ENCODE measurements around the gene ZFAND3.
"Not testable (repeated sequence)": the region's sequence is repeated elsewhere in the genome, so short reads cannot be mapped to it uniquely, and the experiment has no call there.

ZFAND3 gene

GRCh38 chr6:37872373-37872745 is 52.8 kb downstream of the ZFAND3 start:
- Histone ChIP-seq H3K36me3 (ENCODE audit: control insufficient read depth, insufficient read depth, low read length) (no peaks in the 10 kb centered on the region), H3K27me3 (replicated peaks; ENCODE audit: control insufficient read depth, insufficient read depth, low read length, poor library complexity, severe bottlenecking) (no peaks in the 10 kb centered on the region), H3K4me3 (ENCODE audit: insufficient read depth, low read depth, low read length, poor library complexity, severe bottlenecking) (no peak overlapping the region), H3K9me3 (ENCODE audit: control insufficient read depth, low read length) (no peaks in the 10 kb centered on the region), H3K27ac (ENCODE audit: insufficient read depth, low read length, poor library complexity, severe bottlenecking) (no peak overlapping the region), H3K4me1 (ENCODE audit: control insufficient read depth, insufficient read depth, low read length, poor library complexity, severe bottlenecking) (peaks cover 2% of the 10 kb centered on the region)
- no peak for DNase-seq

- DNase-seq = no peak
- Histone ChIP-seq H3K4me3 (ENCODE audit: insufficient read depth, low read depth, low read length, poor library complexity, severe bottlenecking) (no peak overlapping the region), H3K9me3 (ENCODE audit: control insufficient read depth, low read length) (no peaks in the 10 kb centered on the region)
Measured at GRCh38 chr6:37874726-37875125, 55.2 kb downstream of the ZFAND3 start.

GRCh38 chr6:37875561-37876309 is 56.2 kb downstream of the ZFAND3 start:
- Histone ChIP-seq H3K9me3 (ENCODE audit: control insufficient read depth, low read length) (no peaks in the 10 kb centered on the region), H3K4me3 (ENCODE audit: insufficient read depth, low read depth, low read length, poor library complexity, severe bottlenecking) (no peak overlapping the region), H3K36me3 (ENCODE audit: control insufficient read depth, insufficient read depth, low read length) (no peaks in the 10 kb centered on the region), H3K27ac (ENCODE audit: insufficient read depth, low read length, poor library complexity, severe bottlenecking) (no peak overlapping the region), H3K27me3 (replicated peaks; ENCODE audit: control insufficient read depth, insufficient read depth, low read length, poor library complexity, severe bottlenecking) (no peaks in the 10 kb centered on the region), H3K4me1 (ENCODE audit: control insufficient read depth, insufficient read depth, low read length, poor library complexity, severe bottlenecking) (no peaks in the 10 kb centered on the region)
- DNase-seq = no peak

More at GRCh38 chr6:37874726-37875125, 55.2 kb downstream of the ZFAND3 start:
- H3K4me1 ChIP-seq (ENCODE audit: control insufficient read depth, insufficient read depth, low read length, poor library complexity, severe bottlenecking) = no peaks in the 10 kb centered on the region
- H3K27me3 ChIP-seq (replicated peaks; ENCODE audit: control insufficient read depth, insufficient read depth, low read length, poor library complexity, severe bottlenecking) = no peaks in the 10 kb centered on the region
- no peaks in the 10 kb centered on the region for H3K36me3 ChIP-seq (ENCODE audit: control insufficient read depth, insufficient read depth, low read length)
- H3K27ac ChIP-seq (ENCODE audit: insufficient read depth, low read length, poor library complexity, severe bottlenecking) = no peak overlapping the region

DNA sequence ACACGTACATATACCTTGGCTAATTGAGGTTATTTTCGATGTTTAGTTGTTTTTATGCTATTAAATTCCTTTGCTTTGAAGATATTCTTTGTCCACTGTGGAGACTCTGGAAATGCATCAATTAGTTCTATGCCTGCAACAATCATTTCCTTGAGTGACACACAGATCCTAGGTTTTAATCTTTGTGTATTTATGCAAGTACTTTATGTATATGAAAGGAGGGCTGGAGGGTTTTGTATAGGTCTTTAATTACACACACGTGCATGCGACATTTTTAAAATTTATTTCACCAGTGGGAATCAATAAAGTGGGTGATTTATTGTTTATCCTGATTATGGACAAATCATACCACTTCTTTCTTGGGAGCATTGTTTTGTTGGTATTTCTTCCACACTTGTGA is 57.3 kb downstream of the ZFAND3 start:
- H3K27me3 ChIP-seq (replicated peaks; ENCODE audit: control insufficient read depth, insufficient read depth, low read length, poor library complexity, severe bottlenecking) = no peaks in the 10 kb centered on the region
- H3K9me3 ChIP-seq (ENCODE audit: control insufficient read depth, low read length) = no peaks in the 10 kb centered on the region
- H3K4me1 ChIP-seq (ENCODE audit: control insufficient read depth, insufficient read depth, low read length, poor library complexity, severe bottlenecking) = no peaks in the 10 kb centered on the region
- H3K36me3 ChIP-seq (ENCODE audit: control insufficient read depth, insufficient read depth, low read length) = no peaks in the 10 kb centered on the region
- no peak for DNase-seq
- no peak overlapping the region for H3K4me3 ChIP-seq (ENCODE audit: insufficient read depth, low read depth, low read length, poor library complexity, severe bottlenecking)
- no peak overlapping the region for H3K27ac ChIP-seq (ENCODE audit: insufficient read depth, low read length, poor library complexity, severe bottlenecking)

DNA sequence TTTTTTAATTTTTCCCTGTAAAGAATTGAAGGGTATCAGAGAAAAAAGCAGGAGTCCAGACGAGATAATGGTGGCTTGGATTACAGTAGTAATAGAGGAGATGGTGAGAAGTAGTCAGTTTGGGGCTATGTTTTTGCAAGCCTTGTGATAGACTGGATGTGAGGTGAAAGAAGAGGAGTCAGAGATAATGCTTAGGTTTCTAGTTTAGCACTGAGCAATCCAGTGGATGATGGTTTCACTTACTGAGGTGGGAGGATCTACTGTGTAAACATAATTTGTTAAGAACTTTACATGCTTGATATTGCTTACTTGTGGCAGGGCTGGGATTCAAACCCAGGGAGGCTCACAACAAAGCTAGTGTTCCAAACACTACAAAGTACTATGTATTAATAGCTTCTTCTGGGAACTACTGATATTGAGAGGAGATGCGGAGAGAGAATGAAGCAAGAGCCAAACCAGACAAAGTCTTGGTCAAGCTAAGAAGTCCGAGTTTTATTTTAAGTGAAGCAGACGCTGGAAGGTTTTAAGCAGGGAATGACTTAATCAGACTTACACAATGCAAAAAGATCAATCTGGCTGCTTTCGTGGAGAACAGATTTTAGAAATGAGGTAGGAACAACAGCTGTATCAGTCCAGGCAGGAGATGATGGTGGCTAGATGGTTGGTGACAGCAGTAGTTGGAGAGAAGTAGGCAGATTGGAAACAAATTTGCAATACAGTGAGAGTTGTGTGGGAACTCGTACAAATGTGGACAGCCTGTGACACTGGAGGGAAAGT is 58.0 kb downstream of the ZFAND3 start:
- DNase-seq = no peak
- no peak overlapping the region for H3K4me3 ChIP-seq (ENCODE audit: insufficient read depth, low read depth, low read length, poor library complexity, severe bottlenecking)
- H3K4me1 ChIP-seq (ENCODE audit: control insufficient read depth, insufficient read depth, low read length, poor library complexity, severe bottlenecking) = no peaks in the 10 kb centered on the region
- H3K27ac ChIP-seq (ENCODE audit: insufficient read depth, low read length, poor library complexity, severe bottlenecking) = no peak overlapping the region
- H3K9me3 ChIP-seq (ENCODE audit: control insufficient read depth, low read length) = no peaks in the 10 kb centered on the region
- H3K36me3 ChIP-seq (ENCODE audit: control insufficient read depth, insufficient read depth, low read length) = no peaks in the 10 kb centered on the region
- H3K27me3 ChIP-seq (replicated peaks; ENCODE audit: control insufficient read depth, insufficient read depth, low read length, poor library complexity, severe bottlenecking) = no peaks in the 10 kb centered on the region

DNA sequence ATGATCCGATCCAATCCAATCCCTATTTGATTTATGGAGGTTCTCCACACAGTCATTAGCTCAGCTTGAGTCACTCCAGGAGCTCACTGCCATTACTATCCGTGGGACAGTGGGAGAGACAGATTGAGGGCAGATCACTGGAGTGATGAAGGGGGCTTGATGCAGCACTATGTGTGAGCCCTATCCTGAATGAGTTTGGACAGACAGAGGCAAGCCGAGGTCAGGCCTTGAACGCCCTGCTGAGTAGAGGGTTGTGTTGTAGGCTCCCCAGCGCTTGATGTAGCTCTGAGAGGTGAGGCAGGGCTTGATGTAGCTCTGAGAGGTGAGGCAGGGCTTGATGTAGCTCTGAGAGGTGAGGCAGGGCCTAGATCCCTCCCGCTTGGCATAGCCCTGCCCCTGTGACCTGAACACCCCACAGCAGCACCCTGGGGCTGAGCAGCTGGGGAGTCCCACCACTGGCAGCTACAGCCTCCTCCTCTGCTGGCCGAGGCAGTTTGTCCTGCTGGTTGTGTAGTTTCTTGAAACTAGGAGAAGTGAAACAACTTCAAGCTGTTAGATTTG is 58.7 kb downstream of the ZFAND3 start:
- H3K9me3 ChIP-seq (ENCODE audit: control insufficient read depth, low read length) = no peaks in the 10 kb centered on the region
- H3K27ac ChIP-seq (ENCODE audit: insufficient read depth, low read length, poor library complexity, severe bottlenecking) = no peak overlapping the region
- H3K27me3 ChIP-seq (replicated peaks; ENCODE audit: control insufficient read depth, insufficient read depth, low read length, poor library complexity, severe bottlenecking) = no peaks in the 10 kb centered on the region
- no peak overlapping the region for H3K4me3 ChIP-seq (ENCODE audit: insufficient read depth, low read depth, low read length, poor library complexity, severe bottlenecking)
- H3K4me1 ChIP-seq (ENCODE audit: control insufficient read depth, insufficient read depth, low read length, poor library complexity, severe bottlenecking) = no peaks in the 10 kb centered on the region
- no peak for DNase-seq
- H3K36me3 ChIP-seq (ENCODE audit: control insufficient read depth, insufficient read depth, low read length) = no peaks in the 10 kb centered on the region

- DNase-seq; H3K36me3 ChIP-seq (ENCODE audit: control insufficient read depth, insufficient read depth, low read length); H3K27me3 ChIP-seq (replicated peaks; ENCODE audit: control insufficient read depth, insufficient read depth, low read length, poor library complexity, severe bottlenecking); H3K4me1 ChIP-seq (ENCODE audit: control insufficient read depth, insufficient read depth, low read length, poor library complexity, severe bottlenecking); H3K4me3 ChIP-seq (ENCODE audit: insufficient read depth, low read depth, low read length, poor library complexity, severe bottlenecking); H3K9me3 ChIP-seq (ENCODE audit: control insufficient read depth, low read length); H3K27ac ChIP-seq (ENCODE audit: insufficient read depth, low read length, poor library complexity, severe bottlenecking): not testable (repeated sequence)
Measured at GRCh38 chr6:37880602-37881001, 61.1 kb downstream of the ZFAND3 start.

GRCh38 chr6:37882292-37882691 is 62.8 kb downstream of the ZFAND3 start:
- no peaks in the 10 kb centered on the region for H3K9me3 ChIP-seq (ENCODE audit: control insufficient read depth, low read length)
- H3K4me1 ChIP-seq (ENCODE audit: control insufficient read depth, insufficient read depth, low read length, poor library complexity, severe bottlenecking) = no peaks in the 10 kb centered on the region
- no peak overlapping the region for H3K4me3 ChIP-seq (ENCODE audit: insufficient read depth, low read depth, low read length, poor library complexity, severe bottlenecking)
- no peaks in the 10 kb centered on the region for H3K36me3 ChIP-seq (ENCODE audit: control insufficient read depth, insufficient read depth, low read length)
- no peak for DNase-seq
- H3K27me3 ChIP-seq (replicated peaks; ENCODE audit: control insufficient read depth, insufficient read depth, low read length, poor library complexity, severe bottlenecking) = no peaks in the 10 kb centered on the region
- H3K27ac ChIP-seq (ENCODE audit: insufficient read depth, low read length, poor library complexity, severe bottlenecking) = no peak overlapping the region

GRCh38 chr6:37882724-37883413 is 63.3 kb downstream of the ZFAND3 start:
- no peak overlapping the region for H3K4me3 ChIP-seq (ENCODE audit: insufficient read depth, low read depth, low read length, poor library complexity, severe bottlenecking)
- H3K36me3 ChIP-seq (ENCODE audit: control insufficient read depth, insufficient read depth, low read length) = no peaks in the 10 kb centered on the region
- no peak overlapping the region for H3K27ac ChIP-seq (ENCODE audit: insufficient read depth, low read length, poor library complexity, severe bottlenecking)
- no peaks in the 10 kb centered on the region for H3K9me3 ChIP-seq (ENCODE audit: control insufficient read depth, low read length)
- DNase-seq = no peak
- H3K4me1 ChIP-seq (ENCODE audit: control insufficient read depth, insufficient read depth, low read length, poor library complexity, severe bottlenecking) = no peaks in the 10 kb centered on the region
- no peaks in the 10 kb centered on the region for H3K27me3 ChIP-seq (replicated peaks; ENCODE audit: control insufficient read depth, insufficient read depth, low read length, poor library complexity, severe bottlenecking)

GRCh38 chr6:37884548-37884947 is 65.0 kb downstream of the ZFAND3 start:
- Histone ChIP-seq H3K9me3 (ENCODE audit: control insufficient read depth, low read length) (no peaks in the 10 kb centered on the region), H3K4me3 (ENCODE audit: insufficient read depth, low read depth, low read length, poor library complexity, severe bottlenecking) (no peak overlapping the region), H3K4me1 (ENCODE audit: control insufficient read depth, insufficient read depth, low read length, poor library complexity, severe bottlenecking) (no peaks in the 10 kb centered on the region), H3K27me3 (replicated peaks; ENCODE audit: control insufficient read depth, insufficient read depth, low read length, poor library complexity, severe bottlenecking) (no peaks in the 10 kb centered on the region), H3K36me3 (ENCODE audit: control insufficient read depth, insufficient read depth, low read length) (no peaks in the 10 kb centered on the region), H3K27ac (ENCODE audit: insufficient read depth, low read length, poor library complexity, severe bottlenecking) (no peak overlapping the region)
- no peak for DNase-seq

Measured in effector memory CD4-positive, alpha-beta T cell (primary cell).